Mesendoderm (in vitro differentiated cells): ENCODE data around the gene KPNB1.
A peak's percentile ranks its signal among the peaks of the same experiment; 100 is the strongest.

Source experiments
- DNase-seq: peaks from one replicate; pipeline ENCODE4 v3.0.0; 2013
- H2AK5ac ChIP-seq: 2 replicates; pipeline ENCODE4 v1.6.1; 2013; ENCODE audit warnings: low read length, inconsistent platforms
- H2BK120ac ChIP-seq: 2 replicates; pipeline ENCODE4 v1.6.1; 2013; ENCODE audit warnings: low read depth, mild to moderate bottlenecking, low read length, moderate library complexity, mixed read lengths
- H2BK15ac ChIP-seq: replicated peaks from 2 replicates; pipeline ENCODE4 v1.6.1; 2013; ENCODE audit warnings: low read depth, mild to moderate bottlenecking, moderate library complexity
- H2BK5ac ChIP-seq: 2 replicates; pipeline ENCODE4 v1.6.1; 2013; ENCODE audit warnings: low read length, inconsistent platforms
- H3K18ac ChIP-seq: 2 replicates; pipeline ENCODE4 v1.6.1; 2013; ENCODE audit warnings: mild to moderate bottlenecking, low read length, mixed read lengths
- H3K23ac ChIP-seq: one replicate; pipeline ENCODE4 v1.6.1; 2013; ENCODE audit warnings: low read length
- H3K27ac ChIP-seq: 2 replicates; pipeline ENCODE4 v1.5.1; 2013; ENCODE audit warnings: low read depth, mild to moderate bottlenecking, inconsistent platforms, low read length, moderate library complexity
- H3K27me3 ChIP-seq: 2 replicates; pipeline ENCODE4 v1.6.1; 2013; ENCODE audit warnings: low read length, control low read depth, mild to moderate bottlenecking, inconsistent platforms; ENCODE audit not compliant: insufficient read depth, poor library complexity
- H3K36me3 ChIP-seq: 2 replicates; pipeline ENCODE4 v1.6.1; 2013; ENCODE audit warnings: low read length, inconsistent platforms; ENCODE audit not compliant: control insufficient read depth, insufficient read depth
- H3K4ac ChIP-seq: one replicate; pipeline ENCODE4 v1.6.1; 2013; ENCODE audit warnings: low read depth, mild to moderate bottlenecking, low read length, moderate library complexity
- H3K4me1 ChIP-seq: 2 replicates; pipeline ENCODE4 v1.6.1; 2013; ENCODE audit warnings: low read depth, low read length, inconsistent platforms; ENCODE audit not compliant: control insufficient read depth
- H3K4me2 ChIP-seq: 2 replicates; pipeline ENCODE4 v1.6.1; 2013; ENCODE audit warnings: low read length
- H3K4me3 ChIP-seq: 2 replicates; pipeline ENCODE4 v1.5.1; 2013; ENCODE audit warnings: mild to moderate bottlenecking, low read length
- H3K56ac ChIP-seq: one replicate; pipeline ENCODE4 v1.6.1; 2013; ENCODE audit warnings: low read length
- H3K79me1 ChIP-seq: 2 replicates; pipeline ENCODE4 v1.6.1; 2013; ENCODE audit warnings: low read length, inconsistent platforms
- H3K79me2 ChIP-seq: 2 replicates; pipeline ENCODE4 v1.6.1; 2013; ENCODE audit warnings: mild to moderate bottlenecking, low read length; ENCODE audit not compliant: control insufficient read depth, insufficient read depth
- H3K9ac ChIP-seq: 2 replicates; pipeline ENCODE4 v1.6.1; 2013; ENCODE audit warnings: low read length, inconsistent platforms
- H4K5ac ChIP-seq: one replicate; pipeline ENCODE4 v1.6.1; 2013; ENCODE audit warnings: low read length
- H4K8ac ChIP-seq: one replicate; pipeline ENCODE4 v1.6.1; 2013; ENCODE audit warnings: low read depth, mild to moderate bottlenecking, control low read depth, low read length, moderate library complexity
- WGBS: extraction: QIAGEN DNeasy Blood & Tissue Kit; methylation state at CpG from one replicate; pipeline ENCODE4 v1.1.7; 2013; ENCODE audit warnings: low lambda C conversion rate, missing lambda C conversion rate; ENCODE audit not compliant: insufficient coverage; ENCODE audit errors: extremely low coverage; 5-methylcytosine and 5-hydroxymethylcytosine counted together

The KPNB1 gene

GRCh38 chr17:47684535-47685193, 34.9 kb downstream of the KPNB1 start:
- Histone ChIP-seq H3K79me1 (peaks cover 2% of the 10 kb centered on the region), H4K8ac (no peak overlapping the region), H3K27ac (no peak overlapping the region), H3K4me1 (no peaks in the 10 kb centered on the region), H3K27me3 (no peaks in the 10 kb centered on the region), H3K9ac (no peak overlapping the region), H3K23ac (no peak overlapping the region), H2BK120ac (no peak overlapping the region), H3K4me2 (no peak overlapping the region), H3K4me3 (no peak overlapping the region), H2AK5ac (no peak overlapping the region), H3K4ac (no peak overlapping the region), H3K18ac (no peak overlapping the region), H4K5ac (no peak overlapping the region), H3K36me3 (peaks cover 21% of the 10 kb centered on the region), H3K79me2 (no peaks in the 10 kb centered on the region), H2BK15ac (no peak overlapping the region), H2BK5ac (no peak overlapping the region), H3K56ac (no peak overlapping the region)
- DNase-seq, result no peak
- WGBS, result no CpG with 5 or more reads among the region's 4 CpGs

- Histone ChIP-seq H3K79me1 (peaks cover 2% of the 10 kb centered on the region), H3K79me2 (no peaks in the 10 kb centered on the region), H3K4me1 (no peaks in the 10 kb centered on the region), H2BK120ac (no peak overlapping the region), H3K23ac (no peak overlapping the region), H3K56ac (no peak overlapping the region), H4K8ac (no peak overlapping the region), H2AK5ac (no peak overlapping the region), H3K18ac (no peak overlapping the region), H3K4ac (no peak overlapping the region), H3K4me2 (no peak overlapping the region), H4K5ac (no peak overlapping the region), H3K27me3 (no peaks in the 10 kb centered on the region), H3K27ac (no peak overlapping the region), H3K9ac (no peak overlapping the region), H3K4me3 (no peak overlapping the region), H3K36me3 (peaks cover 11% of the 10 kb centered on the region), H2BK5ac (no peak overlapping the region), H2BK15ac (no peak overlapping the region)
- WGBS, result no CpG with 5 or more reads among the region's 4 CpGs
- no peak for DNase-seq
These were observed 36.0 kb downstream of the KPNB1 start for GRCh38 chr17:47685556-47686275.

GRCh38 chr17:47686276-47686635, 36.5 kb downstream of the KPNB1 start:
- H3K4me3 ChIP-seq, result no peak overlapping the region
- H3K9ac ChIP-seq, result no peak overlapping the region
- H3K4me1 ChIP-seq, result no peaks in the 10 kb centered on the region
- no peaks in the 10 kb centered on the region for H3K27me3 ChIP-seq
- H3K18ac ChIP-seq, result no peak overlapping the region
- H3K56ac ChIP-seq, result no peak overlapping the region
- no peak overlapping the region for H3K23ac ChIP-seq
- H3K27ac ChIP-seq, result no peak overlapping the region
- H3K36me3 ChIP-seq, result peaks cover 9% of the 10 kb centered on the region
- no peak overlapping the region for H2BK5ac ChIP-seq
- no peak overlapping the region for H4K5ac ChIP-seq
- H3K4ac ChIP-seq, result no peak overlapping the region
- no peak overlapping the region for H2BK15ac ChIP-seq
- no peak overlapping the region for H3K4me2 ChIP-seq
- H3K79me2 ChIP-seq, result no peaks in the 10 kb centered on the region
- no peak overlapping the region for H2AK5ac ChIP-seq
- no CpG with 5 or more reads among the region's 1 CpG for WGBS
- H2BK120ac ChIP-seq, result no peak overlapping the region
- peaks cover 2% of the 10 kb centered on the region for H3K79me1 ChIP-seq
- no peak overlapping the region for H4K8ac ChIP-seq
- DNase-seq, result no peak

GRCh38 chr17:47686664-47687327, 37.1 kb downstream of the KPNB1 start:
- Histone ChIP-seq H3K4me3 (no peak overlapping the region), H3K4me2 (no peak overlapping the region), H3K27me3 (no peaks in the 10 kb centered on the region), H4K5ac (no peak overlapping the region), H2AK5ac (no peak overlapping the region), H2BK15ac (no peak overlapping the region), H3K18ac (no peak overlapping the region), H4K8ac (no peak overlapping the region), H3K9ac (no peak overlapping the region), H3K27ac (no peak overlapping the region), H3K4me1 (no peaks in the 10 kb centered on the region), H3K23ac (no peak overlapping the region), H3K4ac (no peak overlapping the region), H3K56ac (no peak overlapping the region), H3K36me3 (peaks cover 7% of the 10 kb centered on the region), H2BK5ac (no peak overlapping the region), H3K79me2 (no peaks in the 10 kb centered on the region), H3K79me1 (peaks cover 2% of the 10 kb centered on the region), H2BK120ac (no peak overlapping the region)
- no CpG with 5 or more reads among the region's 7 CpGs for WGBS
- no peak for DNase-seq

- no peak overlapping the region for H4K8ac ChIP-seq
- peaks cover 4% of the 10 kb centered on the region for H3K36me3 ChIP-seq
- no peaks in the 10 kb centered on the region for H3K79me2 ChIP-seq
- H3K4me3 ChIP-seq, result no peak overlapping the region
- no peak for DNase-seq
- no peak overlapping the region for H2BK5ac ChIP-seq
- H2BK120ac ChIP-seq, result no peak overlapping the region
- no peak overlapping the region for H3K4me2 ChIP-seq
- peaks cover 2% of the 10 kb centered on the region for H3K79me1 ChIP-seq
- H3K23ac ChIP-seq, result no peak overlapping the region
- no peak overlapping the region for H3K9ac ChIP-seq
- no peaks in the 10 kb centered on the region for H3K27me3 ChIP-seq
- no peak overlapping the region for H4K5ac ChIP-seq
- H3K18ac ChIP-seq, result no peak overlapping the region
- no peak overlapping the region for H3K56ac ChIP-seq
- no peak overlapping the region for H2AK5ac ChIP-seq
- H3K4me1 ChIP-seq, result peaks cover 2% of the 10 kb centered on the region
- H2BK15ac ChIP-seq, result no peak overlapping the region
- H3K27ac ChIP-seq, result peak overlapping the region; percentile 3
- H3K4ac ChIP-seq, result no peak overlapping the region
These were observed 37.6 kb downstream of the KPNB1 start for GRCh38 chr17:47687328-47687690.
